HUES6 (cell line): ENCODE measurements around the gene LLGL2.

ENCODE experiments used
- H3K27ac ChIP-seq: 2 replicates; pipeline ENCODE4 v1.7.0; 2013; ENCODE audit warnings: low read depth, mild to moderate bottlenecking, low read length, inconsistent platforms
- H3K27me3 ChIP-seq: 2 replicates; pipeline ENCODE4 v1.6.1; 2013; ENCODE audit warnings: low read length; ENCODE audit not compliant: control insufficient read depth, insufficient read depth
- H3K36me3 ChIP-seq: 2 replicates; pipeline ENCODE4 v1.6.1; 2013; ENCODE audit warnings: low read length; ENCODE audit not compliant: control insufficient read depth, insufficient read depth
- H3K4me1 ChIP-seq: 2 replicates; pipeline ENCODE4 v1.6.1; 2013; ENCODE audit warnings: low read length; ENCODE audit not compliant: control insufficient read depth, insufficient read depth
- H3K4me3 ChIP-seq: 2 replicates; pipeline ENCODE4 v1.5.1; 2013; ENCODE audit warnings: low read depth, low read length
- H3K9ac ChIP-seq: one replicate; pipeline ENCODE4 v1.6.1; 2013; ENCODE audit warnings: mild to moderate bottlenecking, low read length
- H3K9me3 ChIP-seq: 2 replicates; pipeline ENCODE4 v1.6.1; 2013; ENCODE audit warnings: low read depth, low read length; ENCODE audit not compliant: control insufficient read depth, insufficient read depth

Gene LLGL2

DNA sequence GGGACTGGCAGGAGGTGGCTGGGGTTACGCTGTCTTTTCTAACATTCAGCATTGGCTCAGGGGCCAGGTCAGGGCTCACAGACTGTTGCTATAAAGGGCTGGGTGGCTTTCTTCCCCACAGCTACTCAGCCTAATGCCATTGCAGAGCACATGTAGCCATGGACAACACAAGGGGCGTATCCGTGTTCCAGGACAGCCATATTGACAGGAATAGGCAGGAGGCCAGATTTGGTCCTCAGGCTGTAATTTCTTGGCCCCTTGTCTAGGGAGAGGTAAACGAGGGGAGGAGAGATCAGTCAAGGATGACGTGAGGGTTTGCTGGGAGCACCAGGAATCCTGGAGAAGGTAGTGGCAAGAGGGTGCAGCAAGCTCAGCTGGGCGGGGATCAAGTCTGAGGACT lies 40.9 kb downstream of the LLGL2 start:
- no peaks in the 10 kb centered on the region for H3K9me3 ChIP-seq
- H3K36me3 ChIP-seq = peaks cover 44% of the 10 kb centered on the region
- peaks cover 5% of the 10 kb centered on the region; the same call in 1 of the 2 replicates for H3K4me1 ChIP-seq
- H3K9ac ChIP-seq = no peak overlapping the region
- H3K4me3 ChIP-seq = no peak overlapping the region
- no peaks in the 10 kb centered on the region for H3K27me3 ChIP-seq
- no peak overlapping the region for H3K27ac ChIP-seq

DNA sequence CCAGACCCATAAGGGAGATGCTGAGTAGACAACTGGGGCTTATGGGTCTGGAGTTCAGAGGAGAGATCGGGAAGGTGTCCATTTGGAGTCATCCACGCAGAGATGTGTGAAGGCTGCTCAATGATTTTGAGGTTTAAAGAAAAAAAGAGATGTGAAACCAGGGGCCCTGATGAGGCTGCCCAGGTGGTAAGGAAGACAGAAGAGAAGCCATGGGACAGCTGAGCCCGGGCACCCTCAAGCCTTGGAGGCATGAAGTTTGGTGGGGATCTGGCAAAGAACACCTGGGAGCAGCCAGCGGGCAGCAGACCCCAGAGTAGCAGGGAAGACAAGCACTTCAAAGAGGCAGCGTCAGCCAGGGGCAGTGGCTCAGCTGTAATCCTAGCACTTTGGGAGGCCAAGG lies 41.3 kb downstream of the LLGL2 start:
- H3K4me1 ChIP-seq = peaks cover 5% of the 10 kb centered on the region; the same call in 1 of the 2 replicates
- no peaks in the 10 kb centered on the region for H3K27me3 ChIP-seq
- peaks cover 48% of the 10 kb centered on the region for H3K36me3 ChIP-seq
- H3K27ac ChIP-seq = no peak overlapping the region
- H3K4me3 ChIP-seq = no peak overlapping the region
- no peaks in the 10 kb centered on the region for H3K9me3 ChIP-seq
- no peak overlapping the region for H3K9ac ChIP-seq

DNA sequence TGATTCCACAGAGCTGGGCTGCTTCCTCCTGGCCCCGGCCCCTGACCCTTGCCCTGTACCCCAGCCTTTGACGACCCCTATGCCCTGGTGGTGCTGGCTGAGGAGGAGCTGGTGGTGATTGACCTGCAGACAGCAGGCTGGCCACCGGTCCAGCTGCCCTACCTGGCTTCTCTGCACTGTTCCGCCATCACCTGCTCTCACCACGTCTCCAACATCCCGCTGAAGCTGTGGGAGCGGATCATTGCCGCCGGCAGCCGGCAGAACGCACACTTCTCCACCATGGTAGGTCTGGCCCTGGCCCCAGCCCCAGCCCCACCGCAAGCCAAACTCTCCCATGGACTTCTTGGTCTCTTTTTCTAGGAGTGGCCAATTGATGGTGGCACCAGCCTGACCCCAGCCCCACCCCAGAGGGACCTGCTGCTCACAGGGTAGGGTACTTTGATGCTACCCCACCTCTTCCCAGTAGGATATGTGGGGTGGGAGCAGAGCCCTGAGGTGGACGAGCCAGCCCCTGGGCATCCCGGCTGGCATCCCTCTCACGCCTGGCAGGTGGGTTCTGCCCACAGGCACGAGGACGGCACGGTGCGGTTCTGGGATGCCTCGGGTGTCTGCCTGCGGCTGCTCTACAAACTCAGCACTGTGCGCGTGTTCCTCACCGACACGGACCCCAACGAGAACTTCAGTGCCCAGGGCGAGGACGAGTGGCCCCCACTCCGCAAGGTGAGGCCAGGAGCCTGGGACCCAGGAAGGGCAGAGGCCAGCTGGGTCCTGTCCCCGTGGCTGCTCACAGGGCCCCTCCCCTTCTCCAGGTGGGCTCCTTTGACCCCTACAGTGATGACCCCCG lies 43.1 kb downstream of the LLGL2 start:
- Histone ChIP-seq H3K27ac (no peak overlapping the region), H3K4me1 (peaks cover 5% of the 10 kb centered on the region; the same call in 1 of the 2 replicates), H3K9me3 (no peaks in the 10 kb centered on the region), H3K27me3 (no peaks in the 10 kb centered on the region), H3K9ac (no peak overlapping the region), H3K36me3 (peaks cover 46% of the 10 kb centered on the region), H3K4me3 (no peak overlapping the region)

GRCh38 chr17:75570034-75570676 lies 44.7 kb downstream of the LLGL2 start:
- Histone ChIP-seq H3K9me3 (no peaks in the 10 kb centered on the region), H3K4me1 (peaks cover 1% of the 10 kb centered on the region; the same call in 1 of the 2 replicates), H3K27me3 (no peaks in the 10 kb centered on the region), H3K9ac (no peak overlapping the region), H3K36me3 (peaks cover 37% of the 10 kb centered on the region), H3K4me3 (no peak overlapping the region), H3K27ac (no peak overlapping the region)

GRCh38 chr17:75570772-75571171 lies 45.3 kb downstream of the LLGL2 start:
- H3K36me3 ChIP-seq = peaks cover 31% of the 10 kb centered on the region
- H3K27me3 ChIP-seq = no peaks in the 10 kb centered on the region
- H3K4me1 ChIP-seq = no peaks in the 10 kb centered on the region
- no peaks in the 10 kb centered on the region for H3K9me3 ChIP-seq
- H3K9ac ChIP-seq = no peak overlapping the region
- no peak overlapping the region for H3K27ac ChIP-seq
- H3K4me3 ChIP-seq = no peak overlapping the region

DNA sequence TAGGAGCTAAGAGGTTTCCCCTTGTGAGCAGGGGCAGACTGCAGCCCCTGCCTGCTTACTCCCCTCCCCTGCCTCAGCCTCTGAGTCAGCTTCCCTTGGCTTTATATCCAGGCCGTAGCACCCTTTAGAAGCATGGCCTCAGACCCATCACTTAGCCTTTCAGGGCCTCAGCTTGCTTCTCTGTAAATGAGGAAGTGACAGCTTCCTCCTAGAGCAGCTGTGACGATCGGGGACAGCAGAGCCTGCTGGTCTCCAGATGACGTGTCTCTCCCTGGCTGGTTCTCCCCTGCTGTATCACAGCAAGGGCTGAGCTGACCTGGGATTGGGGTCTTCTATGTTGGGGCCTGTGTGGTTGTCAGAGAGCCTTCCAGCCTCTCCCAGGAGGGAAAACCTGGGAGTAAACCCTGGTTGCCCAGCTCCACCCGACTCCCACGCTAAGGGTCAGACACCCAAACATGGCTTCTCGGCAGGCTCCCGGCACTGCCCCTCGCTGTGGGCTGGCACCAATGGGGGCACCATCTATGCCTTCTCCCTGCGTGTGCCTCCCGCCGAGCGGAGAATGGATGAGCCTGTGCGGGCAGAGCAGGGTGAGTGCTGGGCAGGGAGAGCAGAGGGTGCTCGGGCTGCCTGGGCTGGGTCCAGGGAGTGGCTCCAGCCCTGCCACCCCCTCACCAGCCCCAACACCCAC lies 45.8 kb downstream of the LLGL2 start:
- no peak overlapping the region for H3K9ac ChIP-seq
- peaks cover 29% of the 10 kb centered on the region for H3K36me3 ChIP-seq
- no peak overlapping the region for H3K27ac ChIP-seq
- H3K4me1 ChIP-seq = no peaks in the 10 kb centered on the region
- no peaks in the 10 kb centered on the region for H3K27me3 ChIP-seq
- H3K9me3 ChIP-seq = no peaks in the 10 kb centered on the region
- no peak overlapping the region for H3K4me3 ChIP-seq

GRCh38 chr17:75571885-75572215 lies 46.4 kb downstream of the LLGL2 start:
- no peaks in the 10 kb centered on the region for H3K9me3 ChIP-seq
- no peaks in the 10 kb centered on the region for H3K27me3 ChIP-seq
- no peak overlapping the region for H3K4me3 ChIP-seq
- no peak overlapping the region for H3K9ac ChIP-seq
- no peak overlapping the region for H3K27ac ChIP-seq
- peaks cover 27% of the 10 kb centered on the region for H3K36me3 ChIP-seq
- no peaks in the 10 kb centered on the region for H3K4me1 ChIP-seq

- Histone ChIP-seq H3K4me1 (no peaks in the 10 kb centered on the region), H3K27me3 (no peaks in the 10 kb centered on the region), H3K9me3 (no peaks in the 10 kb centered on the region), H3K27ac (no peak overlapping the region), H3K9ac (no peak overlapping the region), H3K4me3 (no peak overlapping the region), H3K36me3 (peaks cover 27% of the 10 kb centered on the region)
Measured at GRCh38 chr17:75572713-75573539, 47.4 kb downstream of the LLGL2 start.

- no peak overlapping the region for H3K27ac ChIP-seq
- H3K4me3 ChIP-seq = no peak overlapping the region
- H3K9me3 ChIP-seq = no peaks in the 10 kb centered on the region
- H3K36me3 ChIP-seq = peaks cover 27% of the 10 kb centered on the region
- no peaks in the 10 kb centered on the region for H3K4me1 ChIP-seq
- no peak overlapping the region for H3K9ac ChIP-seq
- H3K27me3 ChIP-seq = no peaks in the 10 kb centered on the region
Measured at GRCh38 chr17:75573540-75573957, 48.1 kb downstream of the LLGL2 start.

GRCh38 chr17:75573994-75574393 lies 48.5 kb downstream of the LLGL2 start:
- Histone ChIP-seq H3K4me1 (no peaks in the 10 kb centered on the region), H3K36me3 (peaks cover 24% of the 10 kb centered on the region), H3K9me3 (no peaks in the 10 kb centered on the region), H3K27me3 (no peaks in the 10 kb centered on the region), H3K4me3 (no peak overlapping the region), H3K27ac (no peak overlapping the region), H3K9ac (no peak overlapping the region)
